Panc1 (cell line): ENCODE data around the gene RABGAP1L. TPM values are rescaled to one million over a fixed set of nuclear protein-coding genes. Genes with fewer than 3 reads are reported as not detected.

Experiments used
- ATAC-seq: fragments of 200-7000 bp; cut with Tn5 transposase; 2 replicates; pipeline ENCODE4 v1.9.1; 2020; ENCODE audit warnings: mild to moderate bottlenecking, moderate library complexity
- BruUV-seq: library from RNA; stranded (reverse); fragments of 400-500 nt; replicated peaks from 2 replicates; lab custom pipeline; 2021; lab: Mats Ljungman, UMichigan
- CTCF ChIA-PET: fragments of 300-600 bp; sonication (Branson Sonifier 250); formaldehyde crosslinking; loops from one replicate; lab custom pipeline; 2022; ENCODE audit warnings: antibody characterized with exemption; lab: Charles Lee
- POLR2A ChIA-PET: fragments of 300-600 bp; sonication (Branson Sonifier 250); formaldehyde crosslinking; loops from one replicate; lab custom pipeline; 2022; ENCODE audit warnings: antibody characterized with exemption; lab: Charles Lee
- DNase-seq: peaks from one replicate; pipeline ENCODE4 v3.0.0-alpha.2; 2010; ENCODE audit warnings: low read depth, low spot score
- H3K27ac ChIP-seq: 2 replicates; pipeline ENCODE4 v1.5.1; 2011; ENCODE audit warnings: mild to moderate bottlenecking, low read length, inconsistent platforms
- H3K27me3 ChIP-seq: fragments of 200-500 bp; sonication (Bioruptor generic); 2 replicates; pipeline ENCODE4 v1.6.0; 2014; ENCODE audit warnings: low read length, inconsistent platforms; ENCODE audit not compliant: control insufficient read depth, insufficient read depth
- H3K36me3 ChIP-seq: fragments of 200-500 bp; sonication (Bioruptor generic); 2 replicates; pipeline ENCODE4 v1.5.1; 2014; ENCODE audit warnings: inconsistent platforms, mild to moderate bottlenecking, low read length, moderate library complexity; ENCODE audit not compliant: control insufficient read depth, insufficient read depth
- H3K4me1 ChIP-seq: 2 replicates; pipeline ENCODE4 v1.5.1; 2011; ENCODE audit warnings: inconsistent platforms, mild to moderate bottlenecking, low read length, moderate library complexity; ENCODE audit not compliant: control insufficient read depth, insufficient read depth
- H3K4me3 ChIP-seq, 2 experiments: 2 replicates each; pipeline ENCODE4 v1.5.1; 2011 to 2012; ENCODE audit warnings: low read depth in 2 of 2, low read length in 2 of 2, mild to moderate bottlenecking in 2 of 2, inconsistent platforms in 1 of 2, moderate library complexity in 1 of 2
- H3K9me3 ChIP-seq: fragments of 200-500 bp; sonication (Bioruptor generic); 2 replicates; pipeline ENCODE4 v1.5.1; 2014; ENCODE audit warnings: low read depth, mild to moderate bottlenecking, inconsistent platforms, low read length, moderate library complexity; ENCODE audit not compliant: control insufficient read depth, insufficient read depth
- CTCF ChIP-seq: fragments of 450-650 bp; IDR thresholded peaks from 2 replicates; pipeline ENCODE4 v1.5.1; 2017; ENCODE audit warnings: mild to moderate bottlenecking
- POLR2AphosphoS5 ChIP-seq: IDR thresholded peaks from 2 replicates; pipeline ENCODE4 v1.6.1; 2012; ENCODE audit warnings: mild to moderate bottlenecking, low read depth, low read length, moderate library complexity
- SIN3A ChIP-seq: IDR thresholded peaks from 2 replicates; pipeline ENCODE4 v1.6.1; 2012; ENCODE audit warnings: low read depth, mild to moderate bottlenecking, low read length, moderate library complexity, borderline replicate concordance; ENCODE audit not compliant: insufficient read depth
- TCF7L2 ChIP-seq: IDR thresholded peaks from 2 replicates; pipeline ENCODE4 v1.6.1; 2011; ENCODE audit warnings: mild to moderate bottlenecking, low read depth, low read length, inconsistent platforms
- in situ Hi-C: cut with HindIII; loops from 2 replicates; pipeline ENCODE4 v1.10.0; 2016; ENCODE audit warnings: low sequenced_read_pairs, low pct_unique_long_range_greater_than_20kb
- intact Hi-C: fragments of 100-400 bp; cut with micrococcal nuclease; formaldehyde crosslinking; loops from one replicate; pipeline ENCODE4 v1.10.0; 2022; ENCODE audit not compliant: unreplicated experiment
- total RNA-seq: library from RNA; stranded (reverse); gene quantifications from one replicate; pipeline ENCODE4 v1.2.1, GENCODE V29; 2021; ENCODE audit not compliant: unreplicated experiment
- TF ChIP-seq, protein P1 (sequence below), 2 experiments: IDR thresholded peaks; 2 replicates each; pipeline ENCODE4 v1.6.1; 2011 to 2012; ENCODE audit warnings: low read depth in 2 of 2, control low read depth in 1 of 2, low read length in 1 of 2, mild to moderate bottlenecking in 1 of 2, moderate library complexity in 1 of 2; ENCODE audit not compliant: insufficient read depth in 1 of 2

RABGAP1L gene
- total RNA-seq, 1 experiment from 2014 or later = 37.0 TPM

DNA sequence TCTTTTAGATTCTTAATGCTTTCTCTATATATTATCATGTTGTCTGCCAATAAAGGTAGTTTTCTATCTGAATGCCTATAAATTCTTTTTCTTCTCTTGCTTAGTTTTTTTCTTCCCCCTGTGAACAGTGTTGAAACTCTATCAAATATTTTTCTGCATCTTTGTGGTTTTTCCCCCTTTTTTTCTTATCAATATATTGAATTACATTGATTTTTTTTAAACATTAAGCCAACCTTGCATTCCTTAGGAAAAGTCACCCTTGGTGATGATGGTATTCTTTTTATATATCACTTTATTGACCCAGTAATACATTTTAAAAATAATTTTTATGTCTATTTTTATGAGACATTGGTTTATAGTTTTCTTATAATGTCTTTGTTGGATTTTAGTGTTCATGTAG, 131.7 kb downstream of the RABGAP1L start:
- no peaks in the 10 kb centered on the region for H3K36me3 ChIP-seq
- intact Hi-C loops = no loop called here
- H3K4me3 ChIP-seq = no peak overlapping the region
- CTCF ChIA-PET = no interaction called here
- no peak overlapping the region for H3K27ac ChIP-seq
- in situ Hi-C loops = no loop called here
- no peaks in the 10 kb centered on the region; the same call in 1 of the 2 replicates for H3K9me3 ChIP-seq
- no TSS peak for BruUV-seq
- no peaks in the 10 kb centered on the region for H3K27me3 ChIP-seq
- DNase-seq = no peak
- no peaks in the 10 kb centered on the region for H3K4me1 ChIP-seq
- TF ChIP-seq, protein P1, sequence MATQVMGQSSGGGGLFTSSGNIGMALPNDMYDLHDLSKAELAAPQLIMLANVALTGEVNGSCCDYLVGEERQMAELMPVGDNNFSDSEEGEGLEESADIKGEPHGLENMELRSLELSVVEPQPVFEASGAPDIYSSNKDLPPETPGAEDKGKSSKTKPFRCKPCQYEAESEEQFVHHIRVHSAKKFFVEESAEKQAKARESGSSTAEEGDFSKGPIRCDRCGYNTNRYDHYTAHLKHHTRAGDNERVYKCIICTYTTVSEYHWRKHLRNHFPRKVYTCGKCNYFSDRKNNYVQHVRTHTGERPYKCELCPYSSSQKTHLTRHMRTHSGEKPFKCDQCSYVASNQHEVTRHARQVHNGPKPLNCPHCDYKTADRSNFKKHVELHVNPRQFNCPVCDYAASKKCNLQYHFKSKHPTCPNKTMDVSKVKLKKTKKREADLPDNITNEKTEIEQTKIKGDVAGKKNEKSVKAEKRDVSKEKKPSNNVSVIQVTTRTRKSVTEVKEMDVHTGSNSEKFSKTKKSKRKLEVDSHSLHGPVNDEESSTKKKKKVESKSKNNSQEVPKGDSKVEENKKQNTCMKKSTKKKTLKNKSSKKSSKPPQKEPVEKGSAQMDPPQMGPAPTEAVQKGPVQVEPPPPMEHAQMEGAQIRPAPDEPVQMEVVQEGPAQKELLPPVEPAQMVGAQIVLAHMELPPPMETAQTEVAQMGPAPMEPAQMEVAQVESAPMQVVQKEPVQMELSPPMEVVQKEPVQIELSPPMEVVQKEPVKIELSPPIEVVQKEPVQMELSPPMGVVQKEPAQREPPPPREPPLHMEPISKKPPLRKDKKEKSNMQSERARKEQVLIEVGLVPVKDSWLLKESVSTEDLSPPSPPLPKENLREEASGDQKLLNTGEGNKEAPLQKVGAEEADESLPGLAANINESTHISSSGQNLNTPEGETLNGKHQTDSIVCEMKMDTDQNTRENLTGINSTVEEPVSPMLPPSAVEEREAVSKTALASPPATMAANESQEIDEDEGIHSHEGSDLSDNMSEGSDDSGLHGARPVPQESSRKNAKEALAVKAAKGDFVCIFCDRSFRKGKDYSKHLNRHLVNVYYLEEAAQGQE (IDR thresholded peaks at IDR 0.05; ENCODE audit: insufficient read depth in 1 of 2, low read depth in 2 of 2, low read length in 1 of 2) = no peak
- TF ChIP-seq TCF7L2 = no peak
- TF ChIP-seq SIN3A = no peak
- no peak for TF ChIP-seq CTCF
- no peak for TF ChIP-seq POLR2AphosphoS5
- no peak for ATAC-seq
- POLR2A ChIA-PET = no interaction called here

DNA sequence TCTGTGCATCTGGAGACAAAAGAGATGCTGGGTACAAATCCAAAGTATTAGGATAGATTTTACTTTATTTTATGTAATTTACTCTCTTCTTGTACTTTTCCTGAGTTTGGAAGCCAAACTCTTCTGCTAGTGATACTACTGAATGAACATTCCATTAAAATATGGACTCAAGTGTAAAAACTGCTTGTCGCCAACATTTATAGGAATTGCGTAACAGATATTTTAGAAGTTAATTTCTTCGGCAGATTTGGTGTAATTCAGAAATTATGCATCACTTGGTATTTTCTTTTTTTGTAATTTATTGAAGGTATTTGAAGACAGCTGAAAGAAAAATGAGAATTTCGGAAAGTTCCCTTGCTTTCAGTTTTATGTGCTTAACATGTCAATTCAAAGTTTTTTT, 137.0 kb downstream of the RABGAP1L start:
- ATAC-seq (no peak), DNase-seq (no peak)
- ChIA-PET POLR2A (no interaction called here), CTCF (no interaction called here)
- Histone ChIP-seq H3K4me1 (no peaks in the 10 kb centered on the region), H3K4me3 (no peak overlapping the region), H3K9me3 (no peaks in the 10 kb centered on the region; the same call in 1 of the 2 replicates), H3K36me3 (no peaks in the 10 kb centered on the region), H3K27ac (no peak overlapping the region), H3K27me3 (no peaks in the 10 kb centered on the region)
- in situ Hi-C loops (no loop called here), intact Hi-C loops (no loop called here)
- TF ChIP-seq POLR2AphosphoS5 (no peak), SIN3A (no peak), TCF7L2 (no peak), CTCF (no peak)
- TF ChIP-seq, protein P1 (IDR thresholded peaks at IDR 0.05; ENCODE audit: insufficient read depth in 1 of 2, low read depth in 2 of 2, low read length in 1 of 2) = no peak
- no TSS peak for BruUV-seq
